NCI-H2029 treated with DMSO at 0.1 percent for 48 hours (cell line): ENCODE results near the gene GNAQ.
A peak's percentile ranks its signal among the peaks of the same experiment; 100 is the strongest.
"Not testable (repeated sequence)": the region's sequence is repeated elsewhere in the genome, so short reads cannot be mapped to it uniquely, and the experiment has no call there.

Experiments used
- DNase-seq: peaks from one replicate; lab custom pipeline; 2025; lab: John Stamatoyannopoulos, UW

GNAQ gene

GRCh38 chr9:77877976-77878375 lies 153.6 kb downstream of the GNAQ start:
- DNase-seq = no peak

- no peak for DNase-seq
Measured at GRCh38 chr9:77876590-77876989, 155.0 kb downstream of the GNAQ start.

- DNase-seq = no peak
Measured at GRCh38 chr9:77876091-77876490, 155.5 kb downstream of the GNAQ start.

- DNase-seq = no peak
Measured at GRCh38 chr9:77872863-77873262, 158.7 kb downstream of the GNAQ start.

GRCh38 chr9:77872177-77872576 lies 159.4 kb downstream of the GNAQ start:
- DNase-seq = no peak

GRCh38 chr9:77871483-77871882 lies 160.1 kb downstream of the GNAQ start:
- DNase-seq = no peak

- no peak for DNase-seq
Measured at GRCh38 chr9:77866878-77867277, 164.7 kb downstream of the GNAQ start.

GRCh38 chr9:77865385-77866047 lies 166.1 kb downstream of the GNAQ start:
- no peak for DNase-seq

GRCh38 chr9:77864211-77864889 lies 167.3 kb downstream of the GNAQ start:
- peak; percentile 46 for DNase-seq

GRCh38 chr9:77863638-77864037 lies 168.0 kb downstream of the GNAQ start:
- not testable (repeated sequence) for DNase-seq

GRCh38 chr9:77860953-77861352 lies 170.7 kb downstream of the GNAQ start:
- DNase-seq = not testable (repeated sequence)

GRCh38 chr9:77857513-77858259 lies 173.9 kb downstream of the GNAQ start:
- no peak for DNase-seq

- no peak for DNase-seq
Measured at GRCh38 chr9:77856615-77857014, 175.0 kb downstream of the GNAQ start.

GRCh38 chr9:77854916-77855311 lies 176.7 kb downstream of the GNAQ start:
- DNase-seq = no peak

GRCh38 chr9:77854258-77854915 lies 177.2 kb downstream of the GNAQ start:
- DNase-seq = no peak

- DNase-seq = no peak
Measured at GRCh38 chr9:77853716-77854115, 177.9 kb downstream of the GNAQ start.

GRCh38 chr9:77851882-77852595 lies 179.6 kb downstream of the GNAQ start:
- peak; percentile 43 for DNase-seq

- no peak for DNase-seq
Measured at GRCh38 chr9:77848897-77849296, 182.7 kb downstream of the GNAQ start.

GRCh38 chr9:77848404-77848803 lies 183.2 kb downstream of the GNAQ start:
- no peak for DNase-seq

- no peak for DNase-seq
Measured at GRCh38 chr9:77847626-77848025, 184.0 kb downstream of the GNAQ start.

GRCh38 chr9:77847059-77847499 lies 184.5 kb downstream of the GNAQ start:
- DNase-seq = no peak

GRCh38 chr9:77844415-77844814 lies 187.2 kb downstream of the GNAQ start:
- no peak for DNase-seq
